K562 (cell line): Measurements from ENCODE around the gene SERINC3. TPM values are rescaled to one million over a fixed set of nuclear protein-coding genes. Genes with fewer than 3 reads are reported as not detected.

ENCODE experiments used
- ATAC-seq: fragments of 200-7000 bp; cut with Tn5 transposase; 3 replicates; pipeline ENCODE4 v1.9.1; 2020; ENCODE audit warnings: moderate library complexity
- BruUV-seq: library from RNA; stranded (reverse); fragments of 400-500 nt; replicated peaks from 2 replicates; lab custom pipeline; 2021; lab: Mats Ljungman, UMichigan
- CTCF ChIA-PET: fragments of 300-600 bp; formaldehyde crosslinking; extraction: SDS; loops from one replicate; lab custom pipeline; 2021; ENCODE audit warnings: low intra/inter-chr PET ratio; lab: Yijun Ruan, JAX
- POLR2A ChIA-PET: fragments of 300-600, 350-650 bp; sonication (Branson Sonifier 250); formaldehyde crosslinking; extraction: SDS; loops from one replicate; lab custom pipeline; 2021; ENCODE audit warnings: antibody characterized with exemption, inconsistent platforms; lab: Yijun Ruan, JAX
- DNase-seq, 4 experiments: peaks; one replicate each; pipeline versions ENCODE4 v3.0.0 to v3.0.0-alpha.2; 2011 to 2018; ENCODE audit warnings: low spot score in 3 of 4, mixed read lengths in 3 of 4; ENCODE audit errors: extremely low read depth in 1 of 4
- FAIRE-seq: peaks from 2 replicates; lab custom pipeline; 2011; peaks lifted over from hg19 to GRCh38; lab: Jason Lieb, UNC
- H2AFZ ChIP-seq: 2 replicates; pipeline ENCODE4 v1.6.0; 2011; ENCODE audit warnings: low read depth, low read length, control low read depth, inconsistent platforms
- H3K27ac ChIP-seq: fragments of 200-600 bp; 3 replicates; pipeline ENCODE4 v1.8.0; 2011; ENCODE audit warnings: low read depth, mild to moderate bottlenecking, control low read depth, inconsistent platforms, low read length, moderate library complexity, mixed read lengths; ENCODE audit errors: extremely low read depth
- H3K27me3 ChIP-seq, 2 experiments: fragments of 300-600 bp in 1 of 2; 2 replicates in 1 of 2; 3 replicates in 1 of 2; pipeline versions ENCODE4 v1.6.0 to v1.8.0; 2011; ENCODE audit warnings: inconsistent platforms in 2 of 2, low read length in 2 of 2, mild to moderate bottlenecking in 1 of 2, mixed read lengths in 1 of 2, moderate library complexity in 1 of 2; ENCODE audit not compliant: control insufficient read depth in 2 of 2, insufficient read depth in 2 of 2
- H3K36me3 ChIP-seq: fragments of 300-600 bp; 3 replicates; pipeline ENCODE4 v1.8.0; 2011; ENCODE audit warnings: mild to moderate bottlenecking, low read length, inconsistent platforms; ENCODE audit not compliant: control insufficient read depth, insufficient read depth
- H3K4me1 ChIP-seq, 2 experiments: fragments of 200-600 bp in 1 of 2; replicated peaks in 1 of 2; 2 replicates in 1 of 2; 3 replicates in 1 of 2; pipeline versions ENCODE4 v1.5.1 to v1.8.0; 2011; ENCODE audit warnings: inconsistent platforms in 2 of 2, low read length in 2 of 2, mild to moderate bottlenecking in 1 of 2, mixed read lengths in 1 of 2, moderate library complexity in 1 of 2; ENCODE audit not compliant: control insufficient read depth in 2 of 2, insufficient read depth in 2 of 2
- H3K4me2 ChIP-seq: 2 replicates; pipeline ENCODE4 v1.6.1; 2011; ENCODE audit warnings: low read length, control low read depth, inconsistent platforms, mixed read lengths; ENCODE audit not compliant: insufficient read depth
- H3K4me3 ChIP-seq: fragments of 200-600 bp; sonication (generic), shearing (Covaris generic); 2 replicates; pipeline ENCODE4 v1.5.1; 2016; ENCODE audit warnings: control low read depth, inconsistent platforms
- H3K79me2 ChIP-seq: fragments of 200-600 bp; 3 replicates; pipeline ENCODE4 v1.8.0; 2011; ENCODE audit warnings: low read length, inconsistent platforms; ENCODE audit not compliant: control insufficient read depth, insufficient read depth
- H3K9ac ChIP-seq, 2 experiments: 2 replicates each; pipeline versions ENCODE4 v1.6.0 to v1.6.1; 2011; ENCODE audit warnings: low read depth in 2 of 2, low read length in 2 of 2, control low read depth in 1 of 2, inconsistent platforms in 1 of 2, mild to moderate bottlenecking in 1 of 2, mixed read lengths in 1 of 2; ENCODE audit not compliant: insufficient read depth in 1 of 2
- H3K9me1 ChIP-seq: one replicate; pipeline ENCODE4 v1.6.0; 2011; ENCODE audit warnings: inconsistent platforms, mild to moderate bottlenecking, low read length, moderate library complexity; ENCODE audit not compliant: control insufficient read depth, insufficient read depth
- H3K9me3 ChIP-seq: replicated peaks from 2 replicates; pipeline ENCODE4 v1.5.1; 2011; ENCODE audit warnings: low read depth, low read length, inconsistent platforms; ENCODE audit not compliant: control insufficient read depth, insufficient read depth
- H4K20me1 ChIP-seq: replicated peaks from 2 replicates; pipeline ENCODE4 v1.6.1; 2011; ENCODE audit warnings: low read length, inconsistent platforms, mixed read lengths; ENCODE audit not compliant: control insufficient read depth, insufficient read depth
- C11orf30 ChIP-seq: fragments of 450-650 bp; IDR thresholded peaks from 2 replicates; pipeline ENCODE4 v1.6.1; 2016; ENCODE audit warnings: low read depth, mild to moderate bottlenecking
- CBX1 ChIP-seq: sonication (generic); IDR thresholded peaks from 2 replicates; pipeline ENCODE4 v1.6.1; 2016; ENCODE audit warnings: antibody characterized with exemption, low read depth, mild to moderate bottlenecking
- CHD2 ChIP-seq: IDR thresholded peaks from 2 replicates; pipeline ENCODE4 v1.6.1; 2011; ENCODE audit warnings: low read depth, low read length
- KLF6 ChIP-seq: fragments of 250-450 bp; sonication (Bioruptor Pico); IDR thresholded peaks from 2 replicates; pipeline ENCODE4 v1.4.0; 2020; ENCODE audit warnings: mild to moderate bottlenecking, moderate library complexity, borderline replicate concordance
- PHB ChIP-seq: fragments of 250-450 bp; sonication (Bioruptor Pico); IDR thresholded peaks from 2 replicates; pipeline ENCODE4 v1.5.0; 2021
- PRDM10 ChIP-seq: fragments of 450-650 bp; IDR thresholded peaks from 2 replicates; pipeline ENCODE4 v1.6.1; 2018; ENCODE audit not compliant: partially characterized antibody
- SETDB1 ChIP-seq: IDR thresholded peaks from one replicate; pipeline ENCODE4 v1.6.1; 2012; ENCODE audit warnings: low read length, control low read depth, inconsistent platforms
- YY1 ChIP-seq, 3 experiments: IDR thresholded peaks; 2 replicates each; pipeline ENCODE4 v1.6.1; 2011; ENCODE audit warnings: low read length in 2 of 3, mild to moderate bottlenecking in 2 of 3, moderate library complexity in 2 of 3, borderline replicate concordance in 1 of 3, control low read depth in 1 of 3, low read depth in 1 of 3; ENCODE audit not compliant: insufficient read depth in 3 of 3, insufficient replicate concordance in 2 of 3, control insufficient read depth in 1 of 3, insufficient read length in 1 of 3; ENCODE audit errors: extremely low read depth in 1 of 3
- ZNF12 ChIP-seq: sonication (generic); formaldehyde crosslinking; IDR thresholded peaks from 2 replicates; pipeline ENCODE4 v1.4.0; 2020; ENCODE audit warnings: mild to moderate bottlenecking, missing genetic modification reagents
- ZNF146 ChIP-seq: IDR thresholded peaks from one replicate; pipeline ENCODE4 v1.6.1; 2018; ENCODE audit warnings: missing compliant biosample characterization; ENCODE audit not compliant: unreplicated experiment
- WGBS: fragments of 100-300 bp; shearing (Covaris generic); methylation state at CpG from one replicate; pipeline ENCODE4 v1.1.6; 2016; ENCODE audit warnings: low coverage, mixed read lengths; ENCODE audit not compliant: insufficient coverage; ENCODE audit errors: missing lambda C conversion rate; 5-methylcytosine and 5-hydroxymethylcytosine counted together
- in situ Hi-C: fragments of 300-500 bp; cut with MboI; formaldehyde crosslinking; loops from 4 replicates; pipeline ENCODE4 v1.15.0; 2018; ENCODE audit warnings: inconsistent platforms, mixed read lengths
- intact Hi-C: fragments of 100-400 bp; cut with micrococcal nuclease; formaldehyde crosslinking; loops from 2 replicates; pipeline ENCODE4 v1.14.2; 2022
- polyA plus RNA-seq, 8 experiments: library from polyadenylated mRNA; depleted of rRNA in 4 of 8; stranded (reverse) in 5 of 8; unstranded in 3 of 8; fragments of >200 nt; fragmentation: Nextera tagmentation in 2 of 8; fragmentation: Illumina TruSeq in 1 of 8; extraction: Ambion mirVana in 2 of 8; extraction: Trizol in 1 of 8; gene quantifications; 2 replicates each; pipeline versions ENCODE4 v1.2.1 to v1.2.3, GENCODE V29; 2011 to 2014; ENCODE audit warnings: inconsistent platforms in 1 of 8, missing spikeins in 1 of 8
- total RNA-seq, 7 experiments: library from RNA; depleted of rRNA in 6 of 7; stranded (reverse); fragments of >200 nt in 6 of 7; fragmentation: Illumina TruSeq in 2 of 7; extraction: Trizol in 2 of 7; gene quantifications; 2 replicates each; pipeline versions ENCODE4 v1.2.1 to v1.2.3, GENCODE V29; 2011 to 2021; ENCODE audit warnings: low replicate concordance in 1 of 7
- TF ChIP-seq, protein P1 (sequence below), 2 experiments: fragments of 450-650 bp; IDR thresholded peaks; 2 replicates each; pipeline ENCODE4 v1.6.1; 2018; ENCODE audit warnings: mild to moderate bottlenecking in 2 of 2, low read depth in 1 of 2; ENCODE audit not compliant: partially characterized antibody in 2 of 2

The SERINC3 gene
- total and polyA plus RNA-seq, 9 of the 15 experiments (the other 6 are each of a cell fraction or from before 2014, with no cell fraction given) = 24.7 to 107 (median 48.8) TPM

DNA sequence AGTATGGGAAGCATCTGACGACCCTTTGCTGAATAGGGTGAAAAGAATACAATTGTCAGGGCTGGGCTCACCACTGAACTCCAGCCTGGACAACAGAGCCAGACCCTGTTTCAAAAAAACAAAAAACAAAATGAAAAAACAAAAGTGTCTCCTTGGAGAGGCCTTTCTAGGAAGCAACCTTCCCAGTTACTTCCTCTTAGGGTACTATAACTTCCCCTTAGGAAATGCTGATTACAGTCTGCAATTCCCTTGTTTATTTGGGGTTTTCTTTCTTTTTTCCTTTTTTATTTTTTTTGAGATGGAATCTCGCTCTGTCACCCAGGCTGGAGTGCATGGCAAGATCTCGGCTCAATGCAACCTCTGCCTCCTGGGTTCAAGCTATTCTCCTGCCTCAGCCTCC, 66.7 kb downstream of the SERINC3 start:
- 14% methylated on average over 3 of the region's 3 CpGs for WGBS
- Histone ChIP-seq H3K4me2 (no peak overlapping the region), H4K20me1 (no peaks in the 10 kb centered on the region; the same call in 1 of the 2 replicates), H3K4me1 (peaks cover 0 to 8% of the 10 kb centered on the region in 2 experiments; a peak in 2 of 5 replicates), H3K27me3 (peaks cover 7 to 23% of the 10 kb centered on the region in 2 experiments; a peak in 4 of 5 replicates), H3K36me3 (no peaks in the 10 kb centered on the region), H3K27ac (no peak overlapping the region), H3K9ac (no peak overlapping the region), H3K79me2 (no peaks in the 10 kb centered on the region), H2AFZ (no peak overlapping the region), H3K9me1 (no peaks in the 10 kb centered on the region), H3K9me3 (no peaks in the 10 kb centered on the region), H3K4me3 (no peak overlapping the region)
- no peak for ATAC-seq
- TF ChIP-seq SETDB1 (no peak), CBX1 (no peak), CHD2 (no peak), ZNF12 (CRISPR knock-in tag) (no peak), YY1 (IDR thresholded peaks at IDR 0.05; ENCODE audit: borderline replicate concordance in 1 of 3, control insufficient read depth in 1 of 3, extremely low read depth in 1 of 3, insufficient read depth in 3 of 3, insufficient read length in 1 of 3, insufficient replicate concordance in 2 of 3, low read depth in 1 of 3, low read length in 2 of 3) (no peak), KLF6 (CRISPR knock-in tag) (no peak), C11orf30 (no peak), ZNF146 (no peak), PRDM10 (no peak), PHB (CRISPR knock-in tag) (no peak)
- TF ChIP-seq, protein P1, sequence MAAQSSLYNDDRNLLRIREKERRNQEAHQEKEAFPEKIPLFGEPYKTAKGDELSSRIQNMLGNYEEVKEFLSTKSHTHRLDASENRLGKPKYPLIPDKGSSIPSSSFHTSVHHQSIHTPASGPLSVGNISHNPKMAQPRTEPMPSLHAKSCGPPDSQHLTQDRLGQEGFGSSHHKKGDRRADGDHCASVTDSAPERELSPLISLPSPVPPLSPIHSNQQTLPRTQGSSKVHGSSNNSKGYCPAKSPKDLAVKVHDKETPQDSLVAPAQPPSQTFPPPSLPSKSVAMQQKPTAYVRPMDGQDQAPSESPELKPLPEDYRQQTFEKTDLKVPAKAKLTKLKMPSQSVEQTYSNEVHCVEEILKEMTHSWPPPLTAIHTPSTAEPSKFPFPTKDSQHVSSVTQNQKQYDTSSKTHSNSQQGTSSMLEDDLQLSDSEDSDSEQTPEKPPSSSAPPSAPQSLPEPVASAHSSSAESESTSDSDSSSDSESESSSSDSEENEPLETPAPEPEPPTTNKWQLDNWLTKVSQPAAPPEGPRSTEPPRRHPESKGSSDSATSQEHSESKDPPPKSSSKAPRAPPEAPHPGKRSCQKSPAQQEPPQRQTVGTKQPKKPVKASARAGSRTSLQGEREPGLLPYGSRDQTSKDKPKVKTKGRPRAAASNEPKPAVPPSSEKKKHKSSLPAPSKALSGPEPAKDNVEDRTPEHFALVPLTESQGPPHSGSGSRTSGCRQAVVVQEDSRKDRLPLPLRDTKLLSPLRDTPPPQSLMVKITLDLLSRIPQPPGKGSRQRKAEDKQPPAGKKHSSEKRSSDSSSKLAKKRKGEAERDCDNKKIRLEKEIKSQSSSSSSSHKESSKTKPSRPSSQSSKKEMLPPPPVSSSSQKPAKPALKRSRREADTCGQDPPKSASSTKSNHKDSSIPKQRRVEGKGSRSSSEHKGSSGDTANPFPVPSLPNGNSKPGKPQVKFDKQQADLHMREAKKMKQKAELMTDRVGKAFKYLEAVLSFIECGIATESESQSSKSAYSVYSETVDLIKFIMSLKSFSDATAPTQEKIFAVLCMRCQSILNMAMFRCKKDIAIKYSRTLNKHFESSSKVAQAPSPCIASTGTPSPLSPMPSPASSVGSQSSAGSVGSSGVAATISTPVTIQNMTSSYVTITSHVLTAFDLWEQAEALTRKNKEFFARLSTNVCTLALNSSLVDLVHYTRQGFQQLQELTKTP (IDR thresholded peaks at IDR 0.05; ENCODE audit: low read depth in 1 of 2, partially characterized antibody in 2 of 2) = no peak
- ChIA-PET POLR2A (interaction anchor here (1.6 kb wide), 1 partner anchor 60 kb away, joined by 6 read pairs; no protein-coding TSS in a partner anchor), CTCF (interaction anchor here (0.6 kb wide), 1 partner anchor 1541 kb away, joined by 3 read pairs; no protein-coding TSS in a partner anchor)
- DNase-seq = no peak
- intact Hi-C loops = no loop called here
- in situ Hi-C loops = no loop called here
- no peak for FAIRE-seq
- no TSS peak for BruUV-seq
